Panc1 (cell line): ENCODE data around the gene LY6G6D. TPM values are rescaled to one million over a fixed set of nuclear protein-coding genes. Genes with fewer than 3 reads are reported as not detected.

Source experiments
- ATAC-seq: fragments of 200-7000 bp; cut with Tn5 transposase; 2 replicates; pipeline ENCODE4 v1.9.1; 2020; ENCODE audit warnings: mild to moderate bottlenecking, moderate library complexity
- BruUV-seq: library from RNA; stranded (reverse); fragments of 400-500 nt; replicated peaks from 2 replicates; lab custom pipeline; 2021; lab: Mats Ljungman, UMichigan
- CTCF ChIA-PET: fragments of 300-600 bp; sonication (Branson Sonifier 250); formaldehyde crosslinking; loops from one replicate; lab custom pipeline; 2022; ENCODE audit warnings: antibody characterized with exemption; lab: Charles Lee
- POLR2A ChIA-PET: fragments of 300-600 bp; sonication (Branson Sonifier 250); formaldehyde crosslinking; loops from one replicate; lab custom pipeline; 2022; ENCODE audit warnings: antibody characterized with exemption; lab: Charles Lee
- DNase-seq: peaks from one replicate; pipeline ENCODE4 v3.0.0-alpha.2; 2010; ENCODE audit warnings: low read depth, low spot score
- H3K27ac ChIP-seq: 2 replicates; pipeline ENCODE4 v1.5.1; 2011; ENCODE audit warnings: mild to moderate bottlenecking, low read length, inconsistent platforms
- H3K27me3 ChIP-seq: fragments of 200-500 bp; sonication (Bioruptor generic); 2 replicates; pipeline ENCODE4 v1.6.0; 2014; ENCODE audit warnings: low read length, inconsistent platforms; ENCODE audit not compliant: control insufficient read depth, insufficient read depth
- H3K36me3 ChIP-seq: fragments of 200-500 bp; sonication (Bioruptor generic); 2 replicates; pipeline ENCODE4 v1.5.1; 2014; ENCODE audit warnings: inconsistent platforms, mild to moderate bottlenecking, low read length, moderate library complexity; ENCODE audit not compliant: control insufficient read depth, insufficient read depth
- H3K4me1 ChIP-seq: 2 replicates; pipeline ENCODE4 v1.5.1; 2011; ENCODE audit warnings: inconsistent platforms, mild to moderate bottlenecking, low read length, moderate library complexity; ENCODE audit not compliant: control insufficient read depth, insufficient read depth
- H3K4me3 ChIP-seq, 2 experiments: 2 replicates each; pipeline ENCODE4 v1.5.1; 2011 to 2012; ENCODE audit warnings: low read depth in 2 of 2, low read length in 2 of 2, mild to moderate bottlenecking in 2 of 2, inconsistent platforms in 1 of 2, moderate library complexity in 1 of 2
- H3K9me3 ChIP-seq: fragments of 200-500 bp; sonication (Bioruptor generic); 2 replicates; pipeline ENCODE4 v1.5.1; 2014; ENCODE audit warnings: low read depth, mild to moderate bottlenecking, inconsistent platforms, low read length, moderate library complexity; ENCODE audit not compliant: control insufficient read depth, insufficient read depth
- POLR2AphosphoS5 ChIP-seq: IDR thresholded peaks from 2 replicates; pipeline ENCODE4 v1.6.1; 2012; ENCODE audit warnings: mild to moderate bottlenecking, low read depth, low read length, moderate library complexity
- SIN3A ChIP-seq: IDR thresholded peaks from 2 replicates; pipeline ENCODE4 v1.6.1; 2012; ENCODE audit warnings: low read depth, mild to moderate bottlenecking, low read length, moderate library complexity, borderline replicate concordance; ENCODE audit not compliant: insufficient read depth
- TCF7L2 ChIP-seq: IDR thresholded peaks from 2 replicates; pipeline ENCODE4 v1.6.1; 2011; ENCODE audit warnings: mild to moderate bottlenecking, low read depth, low read length, inconsistent platforms
- in situ Hi-C: cut with HindIII; loops from 2 replicates; pipeline ENCODE4 v1.10.0; 2016; ENCODE audit warnings: low sequenced_read_pairs, low pct_unique_long_range_greater_than_20kb
- intact Hi-C: fragments of 100-400 bp; cut with micrococcal nuclease; formaldehyde crosslinking; loops from one replicate; pipeline ENCODE4 v1.10.0; 2022; ENCODE audit not compliant: unreplicated experiment
- total RNA-seq: library from RNA; stranded (reverse); gene quantifications from one replicate; pipeline ENCODE4 v1.2.1, GENCODE V29; 2021; ENCODE audit not compliant: unreplicated experiment
- TF ChIP-seq, protein P1 (sequence below): fragments of 450-650 bp; IDR thresholded peaks from 2 replicates; pipeline ENCODE4 v1.5.1; 2017; ENCODE audit warnings: mild to moderate bottlenecking
- TF ChIP-seq, protein P2 (sequence below), 2 experiments: IDR thresholded peaks; 2 replicates each; pipeline ENCODE4 v1.6.1; 2011 to 2012; ENCODE audit warnings: low read depth in 2 of 2, control low read depth in 1 of 2, low read length in 1 of 2, mild to moderate bottlenecking in 1 of 2, moderate library complexity in 1 of 2; ENCODE audit not compliant: insufficient read depth in 1 of 2

LY6G6D gene
- total RNA-seq, 1 experiment from 2014 or later = not detected

- intact Hi-C loops (no loop called here), in situ Hi-C loops (no loop called here)
- Histone ChIP-seq H3K27me3 (no peaks in the 10 kb centered on the region), H3K4me1 (peaks cover 7% of the 10 kb centered on the region; the same call in 1 of the 2 replicates), H3K9me3 (no peaks in the 10 kb centered on the region), H3K36me3 (peaks cover 4% of the 10 kb centered on the region; the same call in 1 of the 2 replicates), H3K4me3 (peak overlapping the region; percentile 92 to 99), H3K27ac (peak overlapping the region; percentile 95)
- no TSS peak for BruUV-seq
- ATAC-seq = no peak
- DNase-seq = no peak
- ChIA-PET CTCF (no interaction called here), POLR2A (no interaction called here)
- TF ChIP-seq TCF7L2 (no peak), POLR2AphosphoS5 (no peak), SIN3A (no peak)
- TF ChIP-seq, protein P1, sequence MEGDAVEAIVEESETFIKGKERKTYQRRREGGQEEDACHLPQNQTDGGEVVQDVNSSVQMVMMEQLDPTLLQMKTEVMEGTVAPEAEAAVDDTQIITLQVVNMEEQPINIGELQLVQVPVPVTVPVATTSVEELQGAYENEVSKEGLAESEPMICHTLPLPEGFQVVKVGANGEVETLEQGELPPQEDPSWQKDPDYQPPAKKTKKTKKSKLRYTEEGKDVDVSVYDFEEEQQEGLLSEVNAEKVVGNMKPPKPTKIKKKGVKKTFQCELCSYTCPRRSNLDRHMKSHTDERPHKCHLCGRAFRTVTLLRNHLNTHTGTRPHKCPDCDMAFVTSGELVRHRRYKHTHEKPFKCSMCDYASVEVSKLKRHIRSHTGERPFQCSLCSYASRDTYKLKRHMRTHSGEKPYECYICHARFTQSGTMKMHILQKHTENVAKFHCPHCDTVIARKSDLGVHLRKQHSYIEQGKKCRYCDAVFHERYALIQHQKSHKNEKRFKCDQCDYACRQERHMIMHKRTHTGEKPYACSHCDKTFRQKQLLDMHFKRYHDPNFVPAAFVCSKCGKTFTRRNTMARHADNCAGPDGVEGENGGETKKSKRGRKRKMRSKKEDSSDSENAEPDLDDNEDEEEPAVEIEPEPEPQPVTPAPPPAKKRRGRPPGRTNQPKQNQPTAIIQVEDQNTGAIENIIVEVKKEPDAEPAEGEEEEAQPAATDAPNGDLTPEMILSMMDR = no peak
- TF ChIP-seq, protein P2, sequence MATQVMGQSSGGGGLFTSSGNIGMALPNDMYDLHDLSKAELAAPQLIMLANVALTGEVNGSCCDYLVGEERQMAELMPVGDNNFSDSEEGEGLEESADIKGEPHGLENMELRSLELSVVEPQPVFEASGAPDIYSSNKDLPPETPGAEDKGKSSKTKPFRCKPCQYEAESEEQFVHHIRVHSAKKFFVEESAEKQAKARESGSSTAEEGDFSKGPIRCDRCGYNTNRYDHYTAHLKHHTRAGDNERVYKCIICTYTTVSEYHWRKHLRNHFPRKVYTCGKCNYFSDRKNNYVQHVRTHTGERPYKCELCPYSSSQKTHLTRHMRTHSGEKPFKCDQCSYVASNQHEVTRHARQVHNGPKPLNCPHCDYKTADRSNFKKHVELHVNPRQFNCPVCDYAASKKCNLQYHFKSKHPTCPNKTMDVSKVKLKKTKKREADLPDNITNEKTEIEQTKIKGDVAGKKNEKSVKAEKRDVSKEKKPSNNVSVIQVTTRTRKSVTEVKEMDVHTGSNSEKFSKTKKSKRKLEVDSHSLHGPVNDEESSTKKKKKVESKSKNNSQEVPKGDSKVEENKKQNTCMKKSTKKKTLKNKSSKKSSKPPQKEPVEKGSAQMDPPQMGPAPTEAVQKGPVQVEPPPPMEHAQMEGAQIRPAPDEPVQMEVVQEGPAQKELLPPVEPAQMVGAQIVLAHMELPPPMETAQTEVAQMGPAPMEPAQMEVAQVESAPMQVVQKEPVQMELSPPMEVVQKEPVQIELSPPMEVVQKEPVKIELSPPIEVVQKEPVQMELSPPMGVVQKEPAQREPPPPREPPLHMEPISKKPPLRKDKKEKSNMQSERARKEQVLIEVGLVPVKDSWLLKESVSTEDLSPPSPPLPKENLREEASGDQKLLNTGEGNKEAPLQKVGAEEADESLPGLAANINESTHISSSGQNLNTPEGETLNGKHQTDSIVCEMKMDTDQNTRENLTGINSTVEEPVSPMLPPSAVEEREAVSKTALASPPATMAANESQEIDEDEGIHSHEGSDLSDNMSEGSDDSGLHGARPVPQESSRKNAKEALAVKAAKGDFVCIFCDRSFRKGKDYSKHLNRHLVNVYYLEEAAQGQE (IDR thresholded peaks at IDR 0.05; ENCODE audit: insufficient read depth in 1 of 2, low read depth in 2 of 2, low read length in 1 of 2) = no peak
These were observed 13.3 kb upstream of the LY6G6D start for GRCh38 chr6:31701666-31702404.

- no peaks in the 10 kb centered on the region for H3K9me3 ChIP-seq
- H3K27ac ChIP-seq = peak overlapping the region; percentile 95
- in situ Hi-C loops = no loop called here
- no peak for DNase-seq
- TSS peak; percentile 75 for BruUV-seq
- H3K36me3 ChIP-seq = peaks cover 4% of the 10 kb centered on the region; the same call in 1 of the 2 replicates
- POLR2A ChIA-PET = no interaction called here
- intact Hi-C loops = no loop called here
- CTCF ChIA-PET = no interaction called here
- peaks cover 7% of the 10 kb centered on the region; the same call in 1 of the 2 replicates for H3K4me1 ChIP-seq
- peak overlapping the region; percentile 92 to 99 for H3K4me3 ChIP-seq
- TF ChIP-seq SIN3A (no peak), POLR2AphosphoS5 (no peak), TCF7L2 (no peak)
- TF ChIP-seq, protein P2 (IDR thresholded peaks at IDR 0.05; ENCODE audit: insufficient read depth in 1 of 2, low read depth in 2 of 2, low read length in 1 of 2) = 0 out of 4 replicates have a peak, but pooled peaks of 1 of the 2 experiments have one; percentile 3
- TF ChIP-seq, protein P1 = no peak
- no peak for ATAC-seq
- H3K27me3 ChIP-seq = no peaks in the 10 kb centered on the region
These were observed 12.7 kb upstream of the LY6G6D start for GRCh38 chr6:31702405-31702818.
